Fibroblast of lung (primary cell): ENCODE results near the gene ANO7.

ENCODE experiments used
- CTCF ChIP-seq, 2 donors: IDR thresholded peaks in 1 of 2; conservative IDR thresholded peaks in 1 of 2; 1 replicate in 1 of 2; 2 replicates in 1 of 2; pipeline ENCODE4 v1.5.1; 2011 to 2012; ENCODE audit warnings: low read length in 2 of 2, control low read depth in 1 of 2, inconsistent platforms in 1 of 2, low read depth in 1 of 2, mild to moderate bottlenecking in 1 of 2
- EZH2 ChIP-seq: IDR thresholded peaks from 2 replicates; pipeline ENCODE4 v1.5.1; 2012; ENCODE audit warnings: low read length, control low read depth, mild to moderate bottlenecking; ENCODE audit errors: missing control alignments

- no peak for TF ChIP-seq CTCF (conservative IDR thresholded peaks at IDR 0.05 in 1 of 2, IDR thresholded peaks at IDR 0.05 in 1 of 2; ENCODE audit: low read depth in 1 of 2, low read length in 2 of 2)
- no peak for TF ChIP-seq EZH2
Measured at GRCh38 chr2:241235859-241236593, 47.5 kb downstream of the ANO7 start.
